CD4-positive, CD25-positive, alpha-beta regulatory T cell (primary cell): ENCODE measurements around the gene MACROD2. TPM values are rescaled to one million over a fixed set of nuclear protein-coding genes. Genes with fewer than 3 reads are reported as not detected.

Experiments
- ATAC-seq, 2 donors: fragments of 150-1000 bp; cut with Tn5 transposase; one replicate each; pipeline ENCODE4 v1.10.0; 2021; ENCODE audit warnings: low read depth in 2 of 2, moderate number of reproducible peaks in 2 of 2, moderate library complexity in 1 of 2
- DNase-seq, 3 donors: peaks; one replicate each; pipeline versions ENCODE4 v3.0.0 to v3.0.0-alpha.2; 2012 to 2022; ENCODE audit warnings: mixed read lengths in 1 of 3
- H3K27ac ChIP-seq: one replicate; pipeline ENCODE4 v1.7.0; 2013; ENCODE audit warnings: mild to moderate bottlenecking, low read length; ENCODE audit not compliant: insufficient read depth, poor library complexity, severe bottlenecking
- H3K27me3 ChIP-seq: one replicate; pipeline ENCODE4 v1.7.0; 2013; ENCODE audit warnings: low read length; ENCODE audit not compliant: control insufficient read depth, insufficient read depth
- H3K36me3 ChIP-seq: one replicate; pipeline ENCODE4 v1.7.0; 2013; ENCODE audit warnings: mild to moderate bottlenecking, low read length, moderate library complexity; ENCODE audit not compliant: control insufficient read depth, insufficient read depth
- H3K4me1 ChIP-seq: 2 replicates; pipeline ENCODE4 v1.7.0; 2013; ENCODE audit warnings: mild to moderate bottlenecking, low read length; ENCODE audit not compliant: insufficient read depth, control insufficient read depth, poor library complexity, severe bottlenecking
- H3K4me3 ChIP-seq: one replicate; pipeline ENCODE4 v1.7.0; 2013; ENCODE audit warnings: low read depth, mild to moderate bottlenecking, low read length, moderate library complexity
- H3K9me3 ChIP-seq, 2 experiments: 1 replicate in 1 of 2; 2 replicates in 1 of 2; pipeline ENCODE4 v1.7.0; 2013; ENCODE audit warnings: low read length in 2 of 2, mild to moderate bottlenecking in 1 of 2, moderate library complexity in 1 of 2; ENCODE audit not compliant: control insufficient read depth in 2 of 2
- H3K27ac Mint-ChIP-seq, 3 donors: one replicate each; pipeline ENCODE4 v1.8.0; 2020 to 2022; ENCODE audit warnings: mild to moderate bottlenecking in 3 of 3, mixed read lengths in 3 of 3, moderate library complexity in 2 of 3
- H3K27me3 Mint-ChIP-seq: one replicate; pipeline ENCODE4 v1.8.0; 2022; ENCODE audit warnings: mild to moderate bottlenecking, mixed read lengths
- H3K36me3 Mint-ChIP-seq: one replicate; pipeline ENCODE4 v1.8.0; 2020; ENCODE audit warnings: mixed read lengths
- H3K4me1 Mint-ChIP-seq, 4 donors: one replicate each; pipeline ENCODE4 v1.8.0; 2020 to 2022; ENCODE audit warnings: mixed read lengths in 4 of 4, mild to moderate bottlenecking in 1 of 4
- H3K4me3 Mint-ChIP-seq, 4 donors: one replicate each; pipeline ENCODE4 v1.8.0; 2020 to 2022; ENCODE audit warnings: mild to moderate bottlenecking in 4 of 4, mixed read lengths in 4 of 4, moderate library complexity in 3 of 4
- H3K9me3 Mint-ChIP-seq, 7 donors: one replicate each; pipeline ENCODE4 v1.8.0; 2020 to 2022; ENCODE audit warnings: mixed read lengths in 7 of 7, mild to moderate bottlenecking in 3 of 7, moderate library complexity in 2 of 7
- polyA plus RNA-seq, 4 donors: library from polyadenylated mRNA; unstranded; fragments of 300-500 nt; fragmentation: Illumina TruSeq; gene quantifications; one replicate each; pipeline ENCODE4 v1.2.3, GENCODE V29; 2021
- total RNA-seq: library from RNA; stranded (reverse); gene quantifications from one replicate; pipeline ENCODE4 v1.2.3, GENCODE V29; 2022

Gene MACROD2
- total and polyA plus RNA-seq, 5 donors from 2014 or later, result 1.4 TPM; not detected in 4

DNA sequence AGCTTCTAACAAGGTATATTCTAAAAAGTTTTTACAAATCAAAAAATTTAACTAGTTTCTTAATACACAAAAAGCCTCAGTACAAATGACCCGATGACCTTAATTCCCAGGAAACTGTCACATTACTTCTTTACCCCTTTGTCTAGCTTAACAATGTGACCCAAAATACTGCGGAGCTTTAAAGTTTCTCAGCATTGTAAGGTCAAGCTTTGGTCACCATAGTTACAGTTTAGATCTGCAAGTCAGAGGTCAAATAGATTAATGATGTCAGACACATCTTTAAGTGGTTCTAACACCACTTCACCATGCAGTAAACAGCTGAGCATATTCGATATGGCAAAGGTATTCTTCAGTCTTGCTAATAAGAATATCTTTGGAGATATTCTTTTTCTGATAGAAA is 378.9 kb downstream of the MACROD2 start:
- Histone ChIP-seq H3K4me3 (no peak overlapping the region), H3K9me3 (peaks cover 0 to 4% of the 10 kb centered on the region in 2 experiments), H3K36me3 (no peaks in the 10 kb centered on the region), H3K27ac (no peak overlapping the region), H3K4me1 (no peaks in the 10 kb centered on the region), H3K27me3 (no peaks in the 10 kb centered on the region)
- Mint-ChIP-seq H3K9me3 (peaks cover 0 to 19% (median 8%) of the 10 kb centered on the region in 7 donors), H3K27ac (no peak overlapping the region), H3K4me3 (no peak overlapping the region), H3K36me3 (no peaks in the 10 kb centered on the region), H3K4me1 (no peaks in the 10 kb centered on the region), H3K27me3 (no peaks in the 10 kb centered on the region)
- DNase-seq (no peak), ATAC-seq (no peak)

DNA sequence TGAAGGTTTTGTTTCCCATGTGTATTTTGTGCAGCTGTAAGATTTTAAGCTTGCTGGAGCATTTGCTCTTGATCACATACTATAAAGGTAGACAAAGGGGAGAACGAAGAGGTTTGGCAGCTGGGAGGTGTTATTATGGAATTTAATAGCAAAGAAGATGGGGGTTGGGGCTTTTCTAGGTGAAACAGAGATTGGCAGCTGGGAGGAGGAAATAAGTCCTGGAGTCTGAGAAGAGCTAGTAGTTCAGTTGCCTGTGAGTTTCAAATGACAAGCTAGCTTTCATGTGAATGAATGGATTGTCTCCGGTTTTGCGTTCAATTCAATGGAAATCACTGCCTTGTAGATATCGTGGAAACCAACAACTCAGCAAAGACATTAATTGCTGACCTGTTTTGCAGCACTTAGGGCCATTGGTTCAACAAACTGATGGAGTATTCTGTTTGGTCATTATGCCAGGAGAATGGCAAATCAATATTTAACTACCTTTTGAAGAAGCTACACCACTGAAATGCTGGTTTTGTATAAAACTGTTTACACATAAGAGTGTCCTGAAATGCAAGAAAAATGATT is 380.2 kb downstream of the MACROD2 start:
- no peak for DNase-seq
- no peaks in the 10 kb centered on the region for H3K27me3 ChIP-seq
- Mint-ChIP-seq H3K9me3 (peaks cover 0 to 19% (median 9%) of the 10 kb centered on the region in 7 donors), H3K4me1 (no peaks in the 10 kb centered on the region), H3K36me3 (no peaks in the 10 kb centered on the region), H3K4me3 (peak overlapping the region in 1 of 4 donors; percentile 85), H3K27ac (no peak overlapping the region), H3K27me3 (no peaks in the 10 kb centered on the region)
- H3K27ac ChIP-seq, result no peak overlapping the region
- peaks cover 0 to 4% of the 10 kb centered on the region in 2 experiments for H3K9me3 ChIP-seq
- H3K36me3 ChIP-seq, result no peaks in the 10 kb centered on the region
- H3K4me3 ChIP-seq, result no peak overlapping the region
- ATAC-seq, result no peak
- no peaks in the 10 kb centered on the region for H3K4me1 ChIP-seq

DNA sequence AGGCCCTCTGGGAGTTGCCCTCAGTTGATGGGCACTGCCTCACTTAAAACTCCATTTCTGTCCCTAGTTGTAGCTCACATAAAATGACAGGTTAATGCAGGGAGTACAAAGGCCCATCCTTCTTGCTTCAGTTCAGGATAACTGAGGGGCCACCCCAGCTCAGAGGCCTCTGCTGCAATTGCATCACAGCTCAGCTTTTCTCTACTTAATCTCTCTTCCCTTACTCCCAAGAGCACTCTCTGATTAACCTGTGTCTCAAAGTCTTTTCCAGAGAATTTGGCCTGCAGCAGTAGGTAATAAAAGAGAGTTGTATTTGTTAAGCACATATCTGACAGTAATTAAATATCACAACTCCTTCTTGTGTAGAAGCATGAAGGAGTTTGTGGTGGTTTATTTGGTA is 383.0 kb downstream of the MACROD2 start:
- H3K27ac Mint-ChIP-seq, result no peak overlapping the region
- peaks cover 4 to 25% (median 11%) of the 10 kb centered on the region in 7 donors for H3K9me3 Mint-ChIP-seq
- H3K4me1 Mint-ChIP-seq, result no peaks in the 10 kb centered on the region
- ATAC-seq, result no peak
- no peak for DNase-seq
- no peak overlapping the region for H3K27ac ChIP-seq
- H3K4me1 ChIP-seq, result no peaks in the 10 kb centered on the region
- no peaks in the 10 kb centered on the region for H3K27me3 Mint-ChIP-seq
- H3K36me3 Mint-ChIP-seq, result no peaks in the 10 kb centered on the region
- H3K27me3 ChIP-seq, result no peaks in the 10 kb centered on the region
- no peak overlapping the region for H3K4me3 ChIP-seq
- H3K36me3 ChIP-seq, result no peaks in the 10 kb centered on the region
- H3K4me3 Mint-ChIP-seq, result no peak overlapping the region
- H3K9me3 ChIP-seq, result peaks cover 0 to 4% of the 10 kb centered on the region in 2 experiments

DNA sequence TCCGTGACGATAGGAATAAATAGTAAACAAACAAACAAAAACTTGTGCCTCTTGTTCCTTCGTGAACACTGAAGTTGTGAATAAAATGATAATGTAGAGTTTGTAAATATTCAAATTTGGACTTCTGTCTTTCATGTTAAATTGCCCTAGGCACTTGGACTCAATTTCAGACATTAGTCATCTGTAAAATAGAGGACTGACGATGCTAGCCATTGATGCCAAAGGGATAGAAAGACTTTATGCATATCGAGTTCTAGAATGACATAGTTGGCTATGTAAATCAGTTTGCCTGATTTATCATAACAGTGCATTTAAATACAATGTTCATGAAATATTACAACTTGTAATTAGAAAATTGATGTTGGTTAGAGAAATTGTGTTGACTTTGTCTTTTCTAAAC is 388.0 kb downstream of the MACROD2 start:
- H3K27me3 Mint-ChIP-seq, result no peaks in the 10 kb centered on the region
- ATAC-seq, result no peak
- H3K4me1 Mint-ChIP-seq, result no peaks in the 10 kb centered on the region
- H3K9me3 Mint-ChIP-seq, result peaks cover 6 to 19% (median 13%) of the 10 kb centered on the region in 7 donors
- H3K4me1 ChIP-seq, result no peaks in the 10 kb centered on the region
- H3K27me3 ChIP-seq, result no peaks in the 10 kb centered on the region
- H3K27ac ChIP-seq, result no peak overlapping the region
- H3K4me3 ChIP-seq, result no peak overlapping the region
- no peaks in the 10 kb centered on the region for H3K36me3 ChIP-seq
- H3K27ac Mint-ChIP-seq, result no peak overlapping the region
- H3K4me3 Mint-ChIP-seq, result no peak overlapping the region
- DNase-seq, result no peak
- peaks cover 3 to 8% of the 10 kb centered on the region in 2 experiments for H3K9me3 ChIP-seq
- no peaks in the 10 kb centered on the region for H3K36me3 Mint-ChIP-seq

DNA sequence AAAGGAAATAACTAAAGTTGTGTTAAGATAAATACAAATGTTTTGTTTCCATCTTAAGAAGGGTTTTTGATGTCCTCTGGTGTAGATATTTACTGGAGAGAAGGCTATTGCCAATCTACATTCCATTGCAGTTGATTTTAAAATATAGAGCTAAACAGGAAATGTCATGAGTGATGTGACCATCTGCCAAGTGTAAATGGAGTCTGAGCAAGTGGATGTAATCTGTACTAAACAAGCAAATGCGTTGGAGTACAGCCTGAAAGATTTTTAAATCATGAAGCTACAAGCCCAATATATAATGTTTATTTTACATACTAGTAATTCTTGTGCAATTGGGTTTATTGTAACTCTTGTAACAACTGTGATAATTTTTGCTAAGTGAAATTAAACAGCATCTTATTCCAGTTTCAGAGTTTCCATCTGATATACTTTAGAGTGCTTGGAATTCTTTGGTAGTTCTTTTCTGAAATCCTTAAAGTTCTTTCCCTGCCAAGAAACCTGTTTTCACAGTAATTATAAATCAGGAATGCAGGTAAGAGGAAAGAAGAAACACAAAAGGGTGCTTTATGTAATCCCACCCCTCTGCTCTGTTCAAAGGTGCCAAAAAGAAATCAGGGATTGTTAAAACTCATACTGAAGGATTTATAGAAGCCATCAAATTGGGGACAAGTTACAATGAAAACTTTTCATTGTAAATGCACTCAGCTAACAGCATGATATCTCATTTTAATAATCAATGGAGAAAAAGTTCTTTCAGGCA is 389.3 kb downstream of the MACROD2 start:
- DNase-seq, result no peak
- Histone ChIP-seq H3K27ac (no peak overlapping the region), H3K4me1 (no peaks in the 10 kb centered on the region), H3K9me3 (peaks cover 3 to 8% of the 10 kb centered on the region in 2 experiments), H3K27me3 (no peaks in the 10 kb centered on the region), H3K36me3 (no peaks in the 10 kb centered on the region), H3K4me3 (no peak overlapping the region)
- peaks cover 4 to 26% (median 14%) of the 10 kb centered on the region in 7 donors for H3K9me3 Mint-ChIP-seq
- H3K27ac Mint-ChIP-seq, result no peak overlapping the region
- H3K36me3 Mint-ChIP-seq, result no peaks in the 10 kb centered on the region
- ATAC-seq, result no peak
- no peak overlapping the region for H3K4me3 Mint-ChIP-seq
- no peaks in the 10 kb centered on the region for H3K27me3 Mint-ChIP-seq
- no peaks in the 10 kb centered on the region for H3K4me1 Mint-ChIP-seq

DNA sequence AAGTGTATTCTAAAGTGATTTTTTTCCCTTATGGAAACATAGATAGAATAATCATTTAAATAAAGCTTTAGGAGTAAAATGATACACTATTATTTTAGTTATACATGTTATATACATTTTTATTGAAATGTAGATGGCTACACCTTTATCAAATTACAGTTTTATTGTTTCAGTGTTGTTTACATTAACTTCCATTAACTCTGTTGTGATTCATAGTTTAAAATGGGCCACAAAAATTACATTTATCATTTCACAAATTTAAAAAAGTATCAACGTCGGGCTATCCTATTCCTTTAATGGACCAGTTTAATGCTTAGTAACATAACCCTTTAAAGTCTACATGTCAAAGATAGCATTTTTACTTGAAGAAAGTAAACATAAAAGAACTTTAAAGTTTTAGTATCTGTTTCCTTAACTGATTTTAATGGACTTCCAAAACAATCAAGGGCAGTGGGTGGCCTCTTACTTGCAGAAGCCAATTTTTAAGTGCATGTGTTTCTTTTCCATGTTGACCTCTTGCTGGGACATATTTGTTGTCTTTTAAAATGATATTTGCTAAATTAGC is 389.9 kb downstream of the MACROD2 start:
- no peak overlapping the region for H3K4me3 ChIP-seq
- ATAC-seq (no peak), DNase-seq (no peak)
- no peak overlapping the region for H3K4me3 Mint-ChIP-seq
- H3K36me3 ChIP-seq, result no peaks in the 10 kb centered on the region
- no peaks in the 10 kb centered on the region for H3K36me3 Mint-ChIP-seq
- H3K27me3 ChIP-seq, result no peaks in the 10 kb centered on the region
- H3K27me3 Mint-ChIP-seq, result no peaks in the 10 kb centered on the region
- no peaks in the 10 kb centered on the region for H3K4me1 ChIP-seq
- H3K9me3 Mint-ChIP-seq, result peaks cover 4 to 31% (median 14%) of the 10 kb centered on the region in 7 donors
- H3K9me3 ChIP-seq, result peaks cover 3 to 8% of the 10 kb centered on the region in 2 experiments
- no peak overlapping the region for H3K27ac ChIP-seq
- no peaks in the 10 kb centered on the region for H3K4me1 Mint-ChIP-seq
- H3K27ac Mint-ChIP-seq, result no peak overlapping the region

DNA sequence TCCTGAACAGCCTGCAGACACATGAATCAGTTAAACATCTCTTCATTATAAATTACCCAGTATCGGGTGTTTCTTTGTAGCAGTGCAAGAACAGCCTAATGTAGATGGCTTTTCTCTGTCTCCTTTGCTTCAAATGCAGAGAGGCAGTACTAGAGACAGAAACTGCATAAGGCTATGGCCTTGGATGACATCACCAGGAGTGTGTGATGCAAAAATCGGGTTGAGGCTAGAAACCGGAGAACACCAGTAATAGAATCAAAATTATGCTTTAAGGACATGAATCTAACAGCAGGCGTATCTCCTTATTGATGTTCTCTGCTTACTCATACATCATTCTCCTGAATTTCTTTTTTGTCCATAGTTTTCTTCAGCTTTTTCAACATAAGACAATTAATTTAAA is 391.4 kb downstream of the MACROD2 start:
- H3K27me3 ChIP-seq, result no peaks in the 10 kb centered on the region
- no peak overlapping the region for H3K4me3 ChIP-seq
- no peak for ATAC-seq
- H3K9me3 Mint-ChIP-seq, result peaks cover 2 to 39% (median 7%) of the 10 kb centered on the region in 7 donors
- no peaks in the 10 kb centered on the region for H3K4me1 ChIP-seq
- H3K36me3 Mint-ChIP-seq, result no peaks in the 10 kb centered on the region
- no peaks in the 10 kb centered on the region for H3K36me3 ChIP-seq
- H3K27ac ChIP-seq, result no peak overlapping the region
- peaks cover 3 to 8% of the 10 kb centered on the region in 2 experiments for H3K9me3 ChIP-seq
- H3K4me3 Mint-ChIP-seq, result no peak overlapping the region
- H3K4me1 Mint-ChIP-seq, result no peaks in the 10 kb centered on the region
- DNase-seq, result no peak
- H3K27ac Mint-ChIP-seq, result no peak overlapping the region
- no peaks in the 10 kb centered on the region for H3K27me3 Mint-ChIP-seq
